SKM-1 (cell line): ENCODE data around the gene ABR.
"Not testable (repeated sequence)": the region's sequence is repeated elsewhere in the genome, so short reads cannot be mapped to it uniquely, and the experiment has no call there.

Source experiments
- DNase-seq: peaks from one replicate; lab custom pipeline; 2025; ENCODE audit not compliant: unreplicated experiment; lab: John Stamatoyannopoulos, UW

Gene ABR

DNA sequence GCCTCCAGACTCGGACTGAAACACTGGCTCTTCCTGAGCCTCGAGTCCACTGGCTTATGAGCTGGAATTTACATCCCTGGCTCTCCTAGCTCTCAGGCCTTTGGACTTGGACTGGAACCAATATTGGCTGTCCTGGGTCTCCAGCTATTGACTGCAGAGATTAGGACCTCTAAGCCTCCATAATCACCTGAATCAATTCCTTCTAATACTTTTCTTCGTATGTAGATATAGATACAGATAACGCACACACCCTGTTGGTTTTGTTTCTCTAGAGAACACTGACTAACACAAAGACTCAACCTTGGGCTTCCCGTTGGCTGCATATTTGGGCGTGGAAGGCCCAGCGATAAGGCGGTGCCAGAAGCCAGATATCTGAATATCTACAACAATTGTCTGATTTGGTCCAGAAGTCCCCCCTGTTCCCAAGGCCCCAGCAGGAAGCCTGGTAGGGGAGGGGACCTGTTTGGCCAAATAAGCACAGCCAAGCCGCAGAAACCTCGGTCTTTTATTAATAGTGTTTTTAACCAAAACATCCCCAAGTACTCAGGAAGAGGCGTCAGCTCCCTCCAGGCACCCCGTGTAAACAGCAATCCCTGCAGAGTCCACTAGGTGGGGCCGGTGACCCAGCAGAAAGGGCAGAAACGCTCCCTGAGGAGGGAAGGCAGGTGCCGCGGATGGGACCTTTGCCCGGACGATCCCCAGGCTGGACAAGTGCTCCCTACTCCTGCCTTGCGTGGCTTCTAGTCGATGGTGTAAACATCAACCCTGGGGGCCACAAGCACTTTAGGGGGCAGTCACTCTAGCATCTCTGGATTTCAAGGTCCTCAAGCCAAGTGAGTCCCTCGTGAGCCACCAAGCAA, 57.0 kb downstream of the ABR start:
- DNase-seq, result peak; percentile 11

DNA sequence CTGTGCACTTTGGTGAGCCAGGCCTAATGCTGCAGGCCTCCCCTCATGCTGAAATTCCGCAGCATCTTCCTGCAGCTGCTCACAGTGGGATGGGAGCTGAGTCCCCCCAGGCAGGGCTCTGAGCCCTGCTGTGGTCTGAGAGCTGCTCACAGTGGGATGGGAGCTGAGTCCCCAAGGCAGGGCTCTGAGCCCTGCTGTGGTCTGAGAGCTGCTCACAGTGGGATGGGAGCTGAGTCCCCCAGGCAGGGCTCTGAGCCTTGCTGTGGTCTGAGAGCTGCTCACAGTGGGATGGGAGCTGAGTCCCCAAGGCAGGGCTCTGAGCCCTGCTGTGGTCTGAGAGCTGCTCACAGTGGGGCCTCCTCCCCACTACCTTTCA, 58.4 kb downstream of the ABR start:
- not testable (repeated sequence) for DNase-seq

DNA sequence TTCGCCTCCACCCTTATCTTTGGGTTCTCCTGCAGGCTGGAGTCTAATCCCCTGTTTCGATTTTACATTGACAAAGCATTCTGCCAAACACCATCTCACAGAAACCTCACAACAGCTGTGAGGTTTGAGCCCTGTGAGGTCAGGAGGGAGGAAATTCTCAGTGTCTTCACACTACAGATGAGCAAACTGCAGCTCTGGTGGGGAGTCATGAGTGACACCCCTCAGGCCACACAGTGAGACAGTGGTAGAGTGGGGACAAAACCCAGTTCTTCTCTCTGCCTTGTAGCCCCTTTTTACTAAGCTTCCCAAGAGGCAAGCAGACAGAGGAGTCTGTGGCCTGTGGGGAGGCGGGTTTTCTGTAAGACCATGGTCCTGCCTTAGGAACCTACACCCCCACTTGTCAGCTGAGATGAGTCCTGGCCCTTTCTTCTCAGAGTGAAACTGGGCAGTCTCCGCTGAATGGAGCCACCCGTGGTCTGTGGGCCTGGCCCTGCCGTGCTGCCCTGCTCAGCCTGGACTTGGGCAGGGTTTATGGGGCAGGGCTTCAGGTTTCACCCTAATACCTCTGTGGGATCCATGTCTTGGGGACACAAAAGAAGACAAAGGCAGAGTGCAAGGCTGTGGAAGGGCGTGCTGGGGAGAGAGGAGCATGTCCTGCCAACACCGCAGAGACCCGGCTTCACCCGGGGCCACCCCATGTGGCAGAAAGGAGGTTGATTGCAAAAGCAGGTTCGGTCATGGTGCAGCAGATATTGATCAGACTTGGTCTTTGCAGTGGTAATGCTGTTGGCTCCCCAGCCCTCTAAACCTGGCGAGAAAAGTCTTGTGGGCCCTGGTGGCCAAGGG, 59.0 kb downstream of the ABR start:
- no peak for DNase-seq

DNA sequence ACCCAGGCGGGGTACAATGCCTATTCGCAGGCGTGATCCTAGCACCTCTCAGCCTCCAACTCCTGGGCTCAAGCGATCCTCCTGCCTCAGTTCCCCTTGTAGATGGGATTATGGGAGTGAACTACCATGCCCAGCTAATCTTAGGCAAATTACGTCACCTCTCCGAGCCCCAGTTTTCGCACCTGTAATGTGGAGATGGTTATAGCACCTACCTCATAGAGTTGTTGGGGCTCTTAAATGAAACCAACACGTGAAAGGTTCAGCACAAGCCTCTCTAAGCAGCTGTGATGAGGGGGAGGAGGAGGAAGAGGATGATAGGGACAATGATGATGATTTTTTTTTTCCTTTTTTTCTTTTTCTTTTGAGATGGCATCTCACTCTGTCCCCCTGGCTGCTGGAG, 59.9 kb downstream of the ABR start:
- DNase-seq, result no peak

DNA sequence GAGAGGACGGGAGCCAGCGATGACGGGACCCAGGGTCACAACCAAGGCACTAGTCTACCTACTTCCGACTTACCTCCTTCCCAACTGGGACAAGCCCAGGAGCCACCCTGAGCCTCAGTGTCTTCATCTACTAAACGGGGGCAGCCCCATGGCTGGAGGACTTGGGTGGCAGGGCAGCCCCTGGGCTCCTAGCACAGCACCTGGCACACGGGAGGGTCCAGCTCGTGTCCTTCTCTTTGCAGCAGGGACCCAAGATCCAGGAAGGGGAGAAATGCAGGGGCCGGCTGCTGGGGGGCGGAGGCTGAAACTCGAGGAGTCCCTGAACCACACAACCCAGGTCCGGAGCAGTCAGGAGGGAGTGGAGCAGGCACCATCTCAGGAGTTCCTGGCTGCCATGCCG, 63.2 kb downstream of the ABR start:
- DNase-seq, result no peak

DNA sequence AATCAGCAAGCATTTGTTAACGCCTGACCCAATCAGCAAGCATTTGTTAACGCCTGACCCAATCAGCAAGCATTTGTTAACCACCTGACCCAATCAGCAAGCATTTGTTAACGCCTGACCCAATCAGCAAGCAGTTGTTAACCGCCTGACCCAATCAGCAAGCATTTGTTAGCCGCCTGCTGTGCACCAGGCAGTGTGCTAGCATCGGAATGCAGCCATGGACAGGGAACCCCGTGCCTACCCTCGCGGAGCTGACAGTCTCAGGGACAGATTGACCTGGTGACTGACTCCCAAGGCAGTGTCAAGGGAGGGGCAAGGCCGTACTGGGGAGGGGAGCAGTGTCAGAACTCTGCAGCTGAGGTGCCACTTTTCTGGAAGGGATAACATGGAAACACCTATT, 66.9 kb downstream of the ABR start:
- DNase-seq, result no peak

DNA sequence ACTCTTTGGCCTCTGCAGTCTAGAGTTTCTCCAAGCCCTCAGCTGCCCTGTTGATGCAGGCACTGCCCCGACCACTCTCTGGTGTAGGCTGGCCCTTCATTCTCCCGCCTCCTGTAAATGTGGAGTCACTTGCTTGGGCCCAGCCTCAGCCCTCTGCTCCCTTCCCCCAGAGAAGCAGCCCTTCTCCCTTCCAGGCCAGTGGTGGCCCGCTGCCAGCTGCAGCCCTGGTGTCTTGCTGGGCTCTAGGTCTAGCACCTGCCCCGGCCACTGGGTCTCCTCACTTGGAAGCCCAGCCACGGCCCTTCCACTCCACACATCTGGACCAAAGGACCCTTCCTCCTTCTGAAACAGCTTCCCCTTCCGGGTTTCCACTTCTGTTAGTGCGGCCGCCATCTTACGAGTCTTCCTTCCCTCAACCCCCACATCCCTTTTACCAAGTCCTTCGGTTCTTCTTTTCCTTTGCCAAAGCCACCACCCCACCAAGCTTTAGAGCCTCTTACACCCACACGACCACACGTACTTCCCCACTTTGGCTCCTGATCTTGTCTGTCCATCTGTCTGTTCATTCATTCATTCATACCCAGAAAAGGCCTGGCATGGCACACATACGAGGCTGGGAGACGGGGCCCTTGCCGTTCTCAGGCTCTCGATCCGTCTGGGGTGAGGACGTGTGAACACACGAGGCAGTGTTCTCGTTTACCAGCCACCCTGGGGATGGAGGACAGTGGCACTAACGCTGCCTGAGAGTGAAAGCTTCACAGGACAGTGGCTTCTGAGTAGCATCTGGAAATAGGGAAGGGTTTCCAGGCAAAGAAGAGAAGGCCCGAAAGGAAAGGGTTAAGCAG, 68.0 kb downstream of the ABR start:
- DNase-seq, result no peak

DNA sequence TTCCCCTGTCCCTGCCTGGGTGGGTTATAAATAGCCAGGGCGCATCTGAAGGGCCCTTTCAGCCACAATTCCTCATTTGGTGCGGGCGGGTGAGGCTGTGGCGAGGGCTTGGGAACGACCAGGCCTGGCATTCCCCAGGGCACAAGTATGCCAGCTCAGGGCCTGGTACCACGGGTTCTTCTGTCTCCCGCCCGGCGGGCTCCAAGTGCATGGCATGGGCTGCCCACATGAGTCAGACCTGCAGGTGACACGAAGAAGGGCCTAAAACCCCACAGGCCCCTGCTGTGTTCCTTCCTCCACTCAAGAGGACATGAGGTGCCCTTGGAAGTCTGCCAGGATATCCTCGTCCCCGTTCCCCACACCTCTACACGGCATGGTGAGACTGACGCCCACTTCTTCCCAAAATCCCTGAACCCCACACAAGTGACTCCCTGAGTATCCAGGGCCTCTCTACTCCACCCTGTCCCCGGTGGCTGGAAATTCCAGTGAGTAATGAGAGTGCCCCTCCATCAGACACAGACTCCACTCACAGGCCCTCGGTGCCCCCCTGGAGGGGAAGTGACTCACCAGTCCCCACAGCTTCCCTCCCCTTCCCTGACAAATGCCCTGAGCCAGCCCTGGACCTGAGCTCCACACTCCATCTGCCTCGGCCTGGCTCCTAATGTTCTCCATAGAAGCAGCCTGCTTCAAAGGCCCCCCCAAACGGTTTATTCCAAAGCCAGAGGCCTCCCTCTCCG, 68.8 kb downstream of the ABR start:
- no peak for DNase-seq

DNA sequence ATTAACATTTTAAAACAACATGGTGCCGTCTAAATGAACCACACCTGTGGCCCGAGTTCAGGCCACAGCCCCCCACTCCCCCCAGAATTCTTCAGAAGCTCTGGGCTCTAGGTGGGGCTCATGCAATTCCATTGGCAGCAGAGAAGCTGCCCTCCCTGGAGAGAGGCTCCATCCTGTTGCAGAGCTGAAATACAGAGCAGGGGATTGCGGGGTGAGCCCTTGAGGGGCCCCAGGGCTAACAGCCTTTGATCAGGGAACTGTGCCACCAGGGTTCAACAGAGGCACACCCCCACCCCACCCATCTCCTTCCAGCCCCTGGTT, 69.3 kb downstream of the ABR start:
- no peak for DNase-seq

DNA sequence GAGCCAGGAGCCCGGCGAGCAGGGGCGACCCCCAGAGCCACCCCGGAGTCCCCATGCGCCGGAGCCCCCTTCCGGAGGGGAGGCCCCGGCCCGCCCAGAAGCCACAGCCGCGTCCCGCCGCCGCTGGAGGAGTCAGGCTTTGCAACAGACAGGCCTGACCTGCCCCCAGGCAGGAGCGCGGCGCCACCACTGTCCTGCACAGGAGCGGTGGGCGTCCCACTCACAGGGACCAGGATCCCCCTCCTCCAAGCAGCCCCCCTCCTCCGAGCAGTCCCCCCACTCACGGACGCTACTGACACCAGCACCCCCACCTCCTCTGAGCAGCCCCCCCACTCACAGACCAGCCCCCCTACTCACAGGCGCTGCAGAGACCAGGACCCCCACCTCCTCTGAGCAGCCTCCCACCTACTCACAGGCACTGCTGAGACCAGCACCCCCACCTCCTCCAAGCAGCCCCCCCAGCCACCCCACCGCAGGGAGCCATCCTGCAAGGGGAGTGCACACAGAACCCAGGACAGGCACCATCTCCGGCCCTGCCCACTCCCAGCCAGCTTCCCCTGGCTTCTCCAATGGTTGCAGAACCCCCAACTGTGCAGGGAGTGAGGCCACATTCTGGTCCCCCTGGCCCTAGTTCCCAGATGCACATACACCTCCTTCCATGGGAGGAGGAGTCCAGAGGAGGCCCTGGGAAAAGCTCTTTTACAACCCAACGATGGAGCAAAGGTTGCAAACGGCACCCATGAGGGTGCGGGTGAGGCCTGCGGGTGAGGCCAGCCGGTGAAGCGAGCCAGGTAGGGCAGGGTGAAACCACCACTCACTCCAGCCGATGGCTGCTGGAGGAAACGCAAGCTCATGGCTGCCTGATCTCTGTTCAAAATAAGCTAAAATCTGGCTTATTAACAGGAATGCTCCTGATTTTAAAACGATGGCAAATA, 69.9 kb downstream of the ABR start:
- DNase-seq, result no peak

DNA sequence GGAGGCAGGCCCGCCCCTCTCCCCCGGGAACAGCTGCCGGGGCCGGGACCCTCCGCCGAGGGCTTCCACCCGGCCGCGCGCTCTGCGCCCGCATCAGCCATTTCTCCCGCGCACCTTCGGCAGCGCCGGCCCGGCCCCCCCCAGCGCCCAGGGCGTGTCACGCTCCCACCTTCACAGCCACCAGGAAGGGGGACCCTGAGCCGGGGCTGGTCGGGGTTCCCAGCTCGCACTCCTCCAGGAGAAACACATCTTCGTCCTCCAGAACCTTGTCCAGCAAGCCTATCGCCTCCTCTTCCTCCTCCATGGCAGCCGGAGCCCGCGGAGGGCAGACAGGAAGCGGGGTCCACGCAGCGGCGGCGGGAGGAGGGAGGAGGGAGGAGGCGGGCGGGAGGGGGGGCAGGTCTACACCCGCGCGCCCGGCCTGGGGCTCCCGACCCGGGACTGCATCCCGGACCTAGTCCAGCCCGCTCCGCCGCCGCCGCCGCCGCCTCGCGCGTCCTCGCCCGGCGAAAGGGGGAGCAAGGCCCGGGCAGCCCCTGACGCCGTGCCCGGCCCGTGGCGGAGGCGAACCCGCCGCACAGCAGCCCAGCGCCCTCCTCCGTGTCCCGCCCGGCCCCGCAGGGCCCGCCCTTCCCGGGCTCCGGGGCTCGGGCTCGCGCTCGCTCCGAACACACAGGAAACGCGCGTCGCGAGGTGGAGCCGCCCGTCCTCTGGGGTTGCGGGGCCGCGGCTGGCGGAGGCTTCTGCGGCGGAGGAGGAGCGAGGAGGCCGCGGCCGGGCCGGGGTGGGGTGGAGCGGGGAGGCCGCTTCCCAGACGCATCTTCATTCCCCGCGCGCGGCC, 70.8 kb downstream of the ABR start:
- no peak for DNase-seq

DNA sequence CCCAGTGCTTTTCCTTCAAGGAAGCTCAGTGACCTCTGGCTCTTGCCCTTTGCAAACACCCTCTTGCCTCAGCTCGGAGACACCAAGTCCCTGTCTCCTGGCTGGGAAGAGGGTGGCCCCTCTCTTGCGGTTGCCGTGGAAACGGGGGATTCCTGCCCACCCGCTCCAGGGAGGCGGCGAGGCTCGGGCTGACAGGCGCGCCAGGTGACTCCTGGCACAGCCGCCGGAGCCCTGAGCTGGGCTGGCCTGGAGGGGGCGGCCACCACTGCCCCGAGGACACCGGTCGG, 71.4 kb downstream of the ABR start:
- DNase-seq, result no peak

DNA sequence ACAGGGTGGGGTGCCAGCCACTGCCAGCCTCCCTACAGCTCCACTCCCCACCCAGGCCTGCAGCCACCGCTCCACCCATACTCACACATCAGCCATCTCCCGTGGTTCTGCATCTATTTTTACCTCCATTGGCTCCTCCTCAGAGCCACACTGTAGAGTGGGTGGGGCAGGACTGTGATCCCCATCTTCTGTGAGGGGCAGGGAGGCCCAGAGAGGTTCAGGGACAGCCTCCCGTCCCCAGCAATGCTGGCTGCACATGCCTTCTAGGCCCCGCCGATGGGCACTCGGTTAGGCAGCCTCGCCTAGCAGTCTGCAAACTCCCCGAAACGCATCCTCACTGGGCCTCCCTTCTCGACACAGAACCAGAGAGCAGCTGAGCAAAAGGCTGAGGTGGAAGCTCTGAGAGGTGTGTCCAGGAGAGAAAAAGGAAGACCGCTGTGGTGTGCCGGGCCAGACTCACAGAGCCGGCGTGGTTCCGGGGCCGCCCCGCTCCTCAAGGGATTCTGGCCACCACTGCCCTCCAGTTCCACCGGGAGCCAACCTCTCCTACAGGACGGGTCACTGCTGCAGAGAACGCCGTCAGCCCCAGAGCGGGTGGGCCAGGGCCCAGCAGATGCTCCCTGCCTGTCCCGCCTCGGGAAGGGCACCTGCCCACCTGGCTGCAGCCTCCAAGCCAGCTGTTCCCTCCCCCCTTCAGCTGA, 71.9 kb downstream of the ABR start:
- no peak for DNase-seq

DNA sequence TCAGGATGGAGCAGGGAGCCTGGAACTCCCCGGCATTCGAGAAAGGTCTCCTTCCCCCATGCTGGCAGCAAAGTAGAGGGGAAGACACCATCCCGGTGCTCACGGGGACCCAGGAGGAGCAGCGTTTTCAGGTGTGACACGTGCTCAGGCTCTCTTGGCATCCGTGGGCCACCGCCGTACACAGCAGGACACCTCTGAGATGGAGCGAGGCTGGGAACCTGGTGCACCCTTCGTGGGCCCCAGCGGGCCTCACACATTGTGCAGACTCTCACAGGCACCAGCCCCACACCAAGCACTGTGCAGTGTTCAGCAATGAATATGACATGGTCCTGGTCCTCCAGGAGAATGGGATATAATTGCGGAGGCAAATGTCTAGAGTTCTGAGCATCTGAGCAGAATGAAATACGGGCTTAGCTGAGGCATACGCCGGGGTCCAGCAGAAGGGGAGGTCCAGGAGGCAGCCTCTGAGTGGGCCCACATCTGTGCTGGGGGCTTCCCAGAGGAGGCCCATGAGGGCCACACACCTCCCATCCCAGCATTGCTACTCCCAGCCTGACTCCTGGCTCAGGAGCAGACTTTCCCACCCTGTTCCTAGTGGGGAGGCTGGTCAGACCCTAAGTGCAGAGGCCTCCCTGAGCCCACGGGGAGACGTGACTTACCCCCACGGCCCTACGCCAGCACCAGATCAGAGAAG, 72.6 kb downstream of the ABR start:
- no peak for DNase-seq

DNA sequence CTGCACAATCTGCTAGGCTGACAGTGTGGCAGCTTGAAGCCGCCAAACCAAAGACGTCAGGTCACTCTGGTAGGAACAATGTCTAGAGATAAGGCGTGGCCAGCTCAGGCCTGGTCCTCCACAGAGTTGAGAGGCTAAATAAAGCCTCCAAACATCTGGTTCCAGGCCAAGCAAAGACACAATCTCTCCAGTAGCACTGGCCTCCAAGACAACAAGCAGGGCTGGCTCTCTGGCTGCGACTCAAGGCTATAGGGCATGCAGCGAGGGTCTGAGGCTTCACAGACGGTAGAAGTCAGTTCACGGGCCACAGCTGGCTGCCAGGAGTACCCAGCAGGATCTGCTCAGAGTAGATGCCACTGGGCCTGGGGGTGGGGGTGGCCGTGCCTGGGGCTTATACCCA, 75.6 kb downstream of the ABR start:
- no peak for DNase-seq

DNA sequence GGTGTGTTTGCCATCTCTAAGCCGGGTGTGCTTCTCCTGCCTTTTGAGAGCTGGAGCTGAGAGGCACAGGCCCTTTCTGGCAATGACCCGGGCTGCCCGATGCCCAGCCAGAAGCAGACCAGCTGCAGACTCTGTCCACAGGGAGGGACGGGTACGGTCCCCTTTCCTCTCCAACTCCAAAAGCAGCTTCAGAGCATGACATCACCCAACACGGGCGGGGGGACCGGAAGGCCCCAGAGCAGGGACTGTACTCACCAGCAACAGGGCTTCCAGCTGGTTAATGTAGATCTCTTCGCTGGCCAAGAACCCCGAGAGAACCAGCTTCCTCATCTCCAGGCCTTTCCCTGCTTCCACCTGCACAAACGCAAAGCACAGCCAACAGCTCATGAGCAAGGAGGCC, 79.4 kb downstream of the ABR start:
- no peak for DNase-seq

DNA sequence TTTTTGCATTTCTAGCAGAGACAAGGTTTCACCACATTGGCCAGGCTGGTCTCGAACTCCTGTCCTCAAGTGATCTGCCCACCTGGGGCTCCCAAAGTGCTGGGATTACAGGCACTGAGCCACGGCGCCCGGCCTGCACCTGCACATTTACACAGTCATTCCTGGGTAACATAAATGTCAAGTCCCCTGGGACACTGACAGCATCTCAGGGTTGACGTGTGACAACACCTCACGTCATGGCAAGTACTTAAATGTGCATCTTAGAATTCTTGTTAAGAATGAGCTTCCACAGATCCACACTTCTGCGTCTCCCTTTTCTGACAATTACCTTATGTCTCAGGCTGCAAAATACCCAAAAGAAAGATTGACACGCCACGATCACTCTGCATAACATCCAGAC, 80.5 kb downstream of the ABR start:
- DNase-seq, result no peak
